ENCODE results near the gene CST3.

CST3 gene

DNA sequence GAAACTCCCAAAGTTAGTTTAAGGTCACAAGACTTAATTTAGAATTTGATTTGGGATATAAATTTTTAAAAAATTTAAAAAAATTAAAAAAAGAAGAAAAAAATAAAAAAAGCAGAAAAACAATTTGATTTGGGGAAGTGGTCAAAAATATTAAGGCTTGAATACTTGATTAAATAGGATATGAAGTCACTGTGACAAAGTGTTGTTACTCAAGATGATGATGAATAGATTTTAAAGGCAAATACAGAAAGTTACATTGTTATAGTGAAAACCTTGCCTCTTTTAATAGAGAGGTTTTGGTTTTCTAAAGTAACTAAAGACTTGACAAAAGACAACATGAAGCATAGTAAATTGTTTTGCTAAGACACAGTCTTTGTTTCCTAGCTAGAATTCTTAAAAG lies 39.3 kb downstream of the CST3 start:
- DNase-seq, result no peak

DNA sequence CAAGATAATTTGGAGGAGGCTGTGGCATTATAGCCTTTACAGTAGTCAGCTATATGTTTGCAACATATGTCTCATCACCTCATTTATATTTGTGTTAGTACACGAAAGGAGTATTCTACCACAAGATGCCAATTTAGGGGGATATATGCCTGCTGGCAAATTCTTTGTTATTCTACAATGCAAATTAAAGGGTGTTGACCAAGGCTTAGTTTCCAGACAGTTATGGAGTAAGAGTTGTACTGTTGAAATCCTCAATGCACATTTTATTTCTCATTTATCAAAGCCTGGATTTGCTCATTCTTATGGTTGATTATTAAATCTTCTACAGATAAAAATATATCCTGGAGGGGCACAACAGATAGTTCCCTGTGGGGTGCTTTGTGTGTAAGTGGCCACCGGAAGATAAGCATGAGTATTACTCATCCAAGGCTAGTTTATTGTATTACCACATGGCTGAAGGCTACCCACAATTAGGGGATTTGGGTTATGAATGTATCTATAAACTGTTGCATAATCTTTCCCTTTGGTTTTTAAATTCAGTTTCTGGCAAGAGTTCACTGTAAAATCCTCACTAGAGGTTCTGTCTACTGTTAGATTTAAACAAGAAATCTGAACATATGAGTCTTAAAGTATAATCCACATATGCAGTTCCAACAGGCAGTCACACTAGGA lies 41.0 kb downstream of the CST3 start:
- no peak for DNase-seq

DNA sequence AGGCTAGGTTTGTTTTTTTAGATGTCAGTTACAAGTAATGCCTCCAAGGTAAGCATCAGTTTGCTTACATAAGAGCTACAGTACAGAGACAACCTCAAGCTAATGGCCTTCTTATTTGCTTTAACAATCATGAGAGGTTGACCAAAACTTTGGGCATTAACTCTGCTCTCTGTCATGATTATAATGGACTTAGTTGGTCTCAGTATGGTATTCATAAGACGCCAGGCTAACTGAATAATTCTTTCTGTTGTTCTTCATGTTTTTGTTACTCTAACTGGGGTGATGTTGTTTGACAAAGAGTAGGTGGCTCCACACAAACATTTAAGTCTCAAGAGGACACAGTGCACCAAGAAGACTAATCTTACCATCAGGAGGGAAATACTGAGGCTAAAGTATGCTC lies 41.8 kb downstream of the CST3 start:
- no peak for DNase-seq

DNA sequence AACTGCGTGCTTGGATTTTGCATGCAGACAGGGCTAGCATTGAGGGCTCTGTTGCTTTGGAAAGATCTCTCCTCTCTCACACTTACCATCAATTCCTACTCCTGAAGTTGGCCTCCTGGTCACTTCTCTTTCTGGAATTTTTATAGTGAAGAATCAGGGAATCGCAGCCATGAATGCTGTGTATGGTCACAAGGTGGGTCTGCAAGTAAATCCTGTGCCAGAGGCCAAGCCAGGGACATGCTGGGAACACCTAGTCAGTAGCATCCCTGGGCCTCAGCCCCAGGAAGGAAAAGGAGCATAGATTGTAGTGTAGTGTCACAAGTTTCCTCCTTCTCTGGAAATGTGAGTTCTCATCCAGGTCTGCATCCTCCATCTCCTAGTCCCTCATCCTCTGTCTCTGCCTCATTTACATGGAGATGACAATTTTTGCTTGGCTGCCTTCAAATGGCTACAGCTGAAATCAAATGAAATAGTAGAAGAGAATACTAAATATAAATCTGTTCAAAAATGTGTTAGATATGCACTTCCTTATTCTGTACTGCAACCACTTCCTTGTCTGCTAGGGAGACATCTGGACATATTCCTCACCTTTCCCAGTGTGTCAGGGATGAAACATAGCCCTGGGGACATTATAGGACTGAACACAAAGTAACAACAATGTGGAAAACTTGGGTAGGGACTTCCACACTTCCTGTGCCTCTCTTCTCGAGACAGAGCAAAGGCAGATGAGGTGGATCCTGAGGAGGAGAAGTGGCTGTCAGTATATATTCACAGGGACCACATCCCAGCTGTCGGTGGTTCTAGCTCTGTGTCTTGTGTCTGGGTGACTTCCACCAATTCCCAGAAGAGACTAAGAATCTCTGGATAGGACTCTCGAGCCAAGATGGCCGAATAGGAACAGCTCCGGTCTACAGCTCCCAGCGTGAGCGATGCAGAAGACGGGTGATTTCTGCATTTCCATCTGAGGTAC lies 49.0 kb downstream of the CST3 start:
- DNase-seq, result no peak

DNA sequence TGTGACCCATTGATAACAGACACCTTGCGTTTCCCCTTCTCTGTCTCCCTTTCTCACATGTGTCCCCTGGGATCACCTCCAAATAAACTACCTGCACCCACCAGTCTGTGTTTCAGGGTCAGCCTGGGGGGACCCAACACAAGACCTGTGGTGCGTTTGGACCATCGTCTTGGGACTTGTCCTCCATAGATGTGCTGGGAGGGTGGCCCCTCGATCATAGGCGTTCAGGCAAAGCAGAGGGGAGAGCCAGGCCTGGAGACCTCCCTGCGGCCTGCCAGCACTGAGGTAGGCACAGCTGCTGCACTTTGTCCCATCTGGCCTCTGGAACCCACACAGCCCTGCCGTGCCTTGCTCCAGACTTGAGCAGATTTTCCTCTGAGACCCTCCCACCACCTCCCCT lies 50.1 kb downstream of the CST3 start:
- DNase-seq, result no peak

DNA sequence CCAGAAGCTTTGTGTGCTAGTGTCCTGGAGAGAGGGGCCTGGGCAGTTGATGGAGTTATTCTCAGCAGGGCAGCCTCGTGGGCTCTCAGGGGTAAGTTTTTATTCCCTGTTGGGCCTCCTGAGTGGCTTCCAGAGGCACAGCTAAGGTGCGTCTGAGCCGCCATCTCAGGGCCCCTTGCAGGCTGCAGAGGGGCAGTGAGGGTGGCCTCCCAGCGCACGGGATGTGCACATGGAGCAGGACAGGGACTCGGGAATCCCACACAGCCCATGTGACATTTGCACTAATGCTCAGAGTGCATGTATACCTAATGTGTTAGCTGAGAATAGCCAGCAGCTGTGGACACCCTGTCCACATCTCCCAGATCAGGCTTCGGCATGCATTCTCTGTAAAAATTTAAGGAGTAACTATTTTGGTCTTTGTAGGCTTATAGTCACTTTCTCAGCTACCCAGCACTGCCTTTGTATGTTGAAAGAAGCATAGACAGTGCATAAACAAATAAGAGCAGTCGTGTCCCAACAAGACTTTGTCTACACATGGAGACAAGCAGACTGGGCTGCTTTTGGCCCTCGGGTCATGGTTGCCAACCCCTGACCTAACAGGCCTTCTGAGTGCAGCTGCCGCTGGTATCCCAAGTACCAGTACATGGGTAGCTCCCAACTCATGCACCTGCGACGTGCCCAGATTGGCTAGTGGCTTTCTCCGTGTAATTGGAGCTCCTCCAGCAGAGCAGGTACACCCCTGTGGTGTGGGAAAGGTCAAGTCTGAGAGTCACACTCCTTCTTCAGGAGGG lies 50.8 kb downstream of the CST3 start:
- DNase-seq, result no peak

DNA sequence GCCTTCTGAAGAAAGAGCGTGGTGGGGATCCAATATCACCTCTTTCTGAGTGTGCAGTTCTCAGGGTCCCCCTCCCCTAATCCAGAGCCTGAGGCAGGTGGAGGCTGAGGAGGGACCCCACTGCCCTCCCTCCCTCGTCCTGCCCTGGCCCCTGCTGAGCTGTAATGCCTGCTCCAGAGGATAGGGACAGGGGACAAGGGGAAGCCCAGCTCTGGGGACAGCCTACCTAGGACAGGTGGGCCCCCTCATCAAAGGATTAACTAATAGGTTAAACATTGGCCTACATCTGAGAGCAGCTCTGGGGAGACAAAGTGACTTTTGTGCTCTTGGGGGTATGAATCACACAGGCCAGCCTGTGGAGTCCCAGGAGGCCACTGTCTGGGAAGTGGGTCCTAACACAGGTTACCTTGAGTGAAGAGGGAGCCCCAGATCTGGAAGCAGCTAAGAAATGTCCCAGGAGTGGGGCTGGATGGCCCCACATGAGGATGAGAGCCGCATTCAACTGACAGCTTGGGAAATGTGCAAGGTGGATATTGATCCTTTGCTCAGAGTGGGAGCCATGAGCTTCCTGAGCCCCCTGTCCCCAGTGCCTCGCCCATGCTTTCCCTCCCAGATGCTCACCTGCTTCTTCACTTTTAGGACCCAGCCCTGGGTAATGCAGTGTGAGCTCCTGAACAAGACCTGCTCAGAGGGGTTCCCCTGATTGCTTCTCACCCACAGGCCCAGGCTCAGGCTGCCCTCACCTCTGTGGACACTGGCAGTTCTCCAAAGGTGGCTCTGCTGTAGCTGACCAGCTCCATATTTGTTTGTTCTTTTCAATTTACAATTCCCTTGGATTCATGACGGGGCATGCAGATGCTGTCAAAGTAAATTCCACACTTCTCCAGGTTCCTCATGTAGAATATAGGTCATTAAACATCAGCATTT lies 51.7 kb downstream of the CST3 start:
- no peak for DNase-seq

DNA sequence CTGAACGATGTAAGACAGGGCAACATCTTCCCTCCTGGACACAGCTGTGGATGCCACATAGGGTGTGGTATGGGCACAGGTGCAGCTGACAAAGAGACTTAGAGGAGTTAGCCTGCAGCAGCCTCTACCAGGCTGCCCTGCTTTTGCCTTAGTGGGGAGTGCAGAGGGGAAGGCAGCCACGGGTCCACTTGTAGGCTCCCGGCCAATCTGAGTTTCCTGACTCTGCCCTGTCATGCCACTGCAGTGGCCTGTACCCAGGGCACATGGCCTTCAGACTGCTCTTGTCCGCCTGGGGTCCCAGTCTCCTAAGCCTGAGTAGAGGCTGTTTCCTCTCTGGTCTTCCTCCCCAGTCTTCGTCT lies 52.3 kb downstream of the CST3 start:
- DNase-seq, result no peak

DNA sequence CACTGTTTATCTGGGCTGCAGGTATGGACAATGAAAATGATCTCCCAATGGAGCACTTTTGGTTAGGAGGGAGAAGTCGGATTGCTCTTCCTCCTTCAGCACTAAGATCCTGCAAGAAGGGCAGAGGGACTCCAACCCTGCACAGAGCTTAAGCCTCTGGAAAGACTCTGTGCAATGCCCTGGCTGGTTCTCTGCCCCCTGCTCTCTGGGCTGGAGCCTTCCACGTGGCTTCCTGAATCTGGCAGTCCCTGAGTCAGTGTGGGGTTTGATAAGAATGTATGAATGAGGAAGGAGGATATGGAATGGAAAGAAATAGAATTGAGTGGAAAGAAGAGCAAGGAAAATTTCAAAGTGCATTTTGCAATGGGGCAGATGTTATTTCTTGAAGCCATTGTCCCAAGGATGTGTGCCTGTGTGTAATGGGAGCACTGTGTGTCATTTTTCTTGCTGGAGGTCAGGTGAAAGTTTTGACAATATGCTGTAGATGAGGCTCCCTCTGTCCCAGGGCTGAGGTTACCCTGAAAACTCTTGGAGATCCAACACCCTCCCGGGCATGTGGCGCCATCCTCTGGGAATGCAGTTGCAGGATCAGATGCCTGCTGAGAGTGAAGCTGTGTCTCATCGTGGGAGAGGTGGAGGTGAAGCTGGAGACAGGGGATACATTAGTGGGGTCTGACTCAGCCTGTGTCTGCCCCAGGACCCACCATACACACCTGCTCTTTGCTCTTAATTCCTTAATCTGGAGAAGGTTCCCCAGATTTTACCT lies 53.1 kb downstream of the CST3 start:
- DNase-seq, result no peak

Measured in stimulated activated CD4-positive, alpha-beta T cell treated with anti-CD3 and anti-CD28 coated beads, Interleukin-1b, Interleukin-23, amount 100 ng/mL, for 48 hours (primary cell).